HG02884 (cell line): ENCODE data around the gene CLDN1.

Source experiments
- ATAC-seq: cut with Tn5 transposase; IDR thresholded peaks from one replicate; pipeline ENCODE4 v1.9.1; 2021; ENCODE audit warnings: mild to moderate bottlenecking, moderate library complexity; ENCODE audit not compliant: unreplicated experiment

Gene CLDN1

DNA sequence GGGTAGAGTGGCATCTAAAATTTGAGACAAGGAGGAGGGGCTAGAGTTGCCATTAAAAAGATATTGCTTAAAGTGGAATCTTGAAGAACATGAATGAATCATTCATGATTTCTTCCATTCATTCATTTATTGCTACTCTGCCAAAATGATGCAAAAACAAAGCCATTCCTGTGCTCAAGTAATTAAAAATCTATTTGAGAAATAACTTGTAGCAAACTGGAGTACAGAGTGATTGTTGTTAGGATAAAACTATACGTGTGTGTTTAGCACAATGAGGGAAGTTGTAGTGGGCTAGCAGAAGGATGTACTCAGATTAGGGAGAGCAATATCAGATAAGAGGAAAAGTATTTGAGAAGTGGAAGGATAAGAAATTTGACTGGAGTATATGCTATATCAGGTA, 11.7 kb upstream of the CLDN1 start:
- ATAC-seq, result no peak

DNA sequence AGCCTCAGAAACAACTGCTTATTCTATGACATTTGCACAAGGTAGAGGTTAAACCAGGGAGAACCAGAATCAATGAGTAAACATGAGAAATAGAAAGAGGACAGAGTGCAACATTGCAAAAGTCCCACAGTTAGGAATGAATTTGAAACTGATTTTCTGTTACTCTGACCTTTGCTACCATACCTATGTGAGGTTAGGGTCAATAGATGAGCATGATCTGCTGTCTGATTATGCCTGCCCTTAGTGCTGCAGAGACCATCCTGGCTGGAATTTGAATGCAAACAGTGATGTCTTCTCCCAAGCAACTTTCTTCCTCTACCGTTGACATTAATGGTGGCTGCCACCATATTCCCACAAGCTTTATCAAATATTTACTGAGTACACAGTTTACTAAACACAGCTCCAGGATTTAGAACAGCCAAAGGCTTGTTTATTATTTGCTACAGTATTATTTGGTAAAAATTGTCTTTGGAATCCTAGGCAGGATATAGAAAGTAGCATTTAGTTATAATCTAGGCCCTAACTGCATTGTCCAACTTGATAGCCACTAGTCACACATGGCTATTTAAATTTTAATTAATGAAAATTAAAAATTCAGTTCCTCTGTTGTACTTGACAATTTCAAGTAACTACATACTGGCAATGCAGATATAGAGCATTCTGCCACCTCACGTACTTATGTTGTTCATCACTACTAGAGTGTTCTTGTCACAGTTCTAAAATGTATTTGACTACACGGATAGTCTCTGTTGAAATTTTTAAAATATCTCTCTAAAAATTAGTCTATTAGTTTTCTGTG, 8.9 kb upstream of the CLDN1 start:
- ATAC-seq, result no peak

DNA sequence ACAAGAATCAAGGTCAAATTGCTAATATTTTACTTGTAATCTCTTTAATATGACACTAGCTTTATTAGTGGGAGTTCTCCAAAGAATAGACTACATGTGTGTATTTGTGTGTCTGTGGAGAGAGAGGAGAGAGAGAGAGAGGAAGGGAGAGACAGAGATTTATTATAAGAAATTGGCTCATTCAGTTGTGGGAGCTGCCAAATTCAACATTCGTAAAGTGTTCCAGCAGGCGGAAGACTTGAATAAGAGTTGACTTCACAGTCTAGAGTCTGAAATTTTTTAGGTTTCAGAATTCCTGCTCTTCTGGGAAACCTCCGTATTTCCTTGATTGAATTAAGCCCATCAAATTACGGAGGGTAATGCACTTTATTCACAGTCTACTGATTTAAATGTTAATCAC, 4.7 kb upstream of the CLDN1 start:
- no peak for ATAC-seq

DNA sequence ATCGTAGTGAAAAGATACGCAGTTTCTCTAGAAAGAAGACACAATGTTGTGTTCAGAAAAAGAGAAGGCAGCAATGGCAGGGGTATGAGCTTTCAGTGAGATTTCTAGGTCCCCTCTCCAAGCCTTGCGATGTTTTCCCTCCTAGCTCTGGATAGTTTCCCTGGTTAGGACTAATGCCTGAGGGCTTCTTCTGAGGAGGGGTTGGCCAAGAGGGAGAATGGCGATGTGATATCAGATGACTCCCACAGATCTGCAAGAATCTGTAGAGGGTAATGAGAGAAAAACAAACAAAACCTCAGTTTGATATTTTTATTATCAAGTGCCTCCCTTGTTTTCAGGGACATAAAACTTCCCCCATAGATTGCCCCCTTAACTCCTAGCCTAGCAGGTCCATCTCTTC, 4.1 kb upstream of the CLDN1 start:
- no peak for ATAC-seq

DNA sequence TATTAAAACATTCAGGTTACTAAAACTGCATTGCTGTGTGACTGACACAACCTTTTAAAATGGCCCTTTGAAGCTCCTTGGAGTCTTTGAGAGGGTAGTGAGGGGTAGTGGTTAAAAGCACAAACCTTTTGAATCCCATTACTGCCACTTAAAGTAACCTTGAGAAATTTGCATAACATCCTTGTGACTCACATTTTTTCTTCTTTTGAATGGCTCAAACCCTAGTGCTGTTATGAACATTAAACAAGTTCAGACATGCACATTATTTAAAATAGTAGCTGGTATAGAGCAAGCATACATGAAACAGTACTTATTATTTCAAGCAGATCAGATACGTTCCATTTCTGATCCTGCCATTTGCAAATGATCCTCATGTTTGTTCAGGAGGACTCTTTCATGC, 3.7 kb upstream of the CLDN1 start:
- no peak for ATAC-seq

DNA sequence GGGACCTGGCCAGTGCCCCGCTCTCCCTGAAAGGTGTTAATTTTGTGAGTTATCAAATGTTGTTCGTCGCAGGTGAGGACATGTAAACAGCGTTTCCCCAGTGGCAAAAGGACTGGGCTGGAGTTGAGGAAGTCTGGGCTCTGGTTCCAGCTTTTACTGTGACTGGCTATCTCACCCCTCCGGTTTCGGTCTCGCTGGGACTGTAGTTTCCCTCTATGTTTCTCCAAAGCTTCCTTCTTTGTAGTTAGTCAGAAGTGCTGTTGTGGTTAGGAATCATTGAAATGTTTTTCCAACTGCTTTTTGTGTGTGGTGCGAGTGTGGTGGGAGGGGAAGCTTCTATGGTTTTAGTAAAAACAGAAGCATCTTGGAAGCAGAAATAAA, 990 bp upstream of the CLDN1 start:
- ATAC-seq, result no peak

DNA sequence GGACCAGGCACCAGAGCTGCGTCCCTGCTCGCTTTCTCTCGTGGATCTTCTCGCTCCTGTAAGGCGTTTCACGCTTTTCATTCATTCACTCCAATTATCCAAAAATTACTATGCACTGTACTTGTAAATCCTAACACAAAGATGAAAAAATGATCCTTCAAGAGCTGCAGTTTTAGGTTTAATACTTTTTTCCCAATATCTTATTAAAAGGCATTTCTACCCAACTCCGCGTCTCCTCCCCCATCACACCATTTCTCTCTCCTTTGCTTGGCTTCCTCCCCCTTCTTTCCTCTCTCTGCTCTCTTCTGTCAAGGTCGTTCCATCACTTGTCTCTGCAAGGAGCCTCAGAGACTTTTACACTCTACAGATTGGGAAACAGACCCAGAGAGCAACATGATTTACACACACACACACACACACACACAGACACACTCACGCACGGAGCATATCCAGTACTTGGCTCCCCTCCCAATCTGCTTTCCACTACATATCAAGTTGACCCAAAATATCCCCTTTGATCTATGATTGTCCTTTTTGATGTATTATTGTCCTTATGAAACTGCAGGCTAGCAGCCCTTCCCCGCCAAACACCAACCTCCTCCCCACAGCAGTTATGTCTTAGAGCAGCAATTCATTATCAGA, 479 bp upstream of the CLDN1 start:
- ATAC-seq, result no peak

DNA sequence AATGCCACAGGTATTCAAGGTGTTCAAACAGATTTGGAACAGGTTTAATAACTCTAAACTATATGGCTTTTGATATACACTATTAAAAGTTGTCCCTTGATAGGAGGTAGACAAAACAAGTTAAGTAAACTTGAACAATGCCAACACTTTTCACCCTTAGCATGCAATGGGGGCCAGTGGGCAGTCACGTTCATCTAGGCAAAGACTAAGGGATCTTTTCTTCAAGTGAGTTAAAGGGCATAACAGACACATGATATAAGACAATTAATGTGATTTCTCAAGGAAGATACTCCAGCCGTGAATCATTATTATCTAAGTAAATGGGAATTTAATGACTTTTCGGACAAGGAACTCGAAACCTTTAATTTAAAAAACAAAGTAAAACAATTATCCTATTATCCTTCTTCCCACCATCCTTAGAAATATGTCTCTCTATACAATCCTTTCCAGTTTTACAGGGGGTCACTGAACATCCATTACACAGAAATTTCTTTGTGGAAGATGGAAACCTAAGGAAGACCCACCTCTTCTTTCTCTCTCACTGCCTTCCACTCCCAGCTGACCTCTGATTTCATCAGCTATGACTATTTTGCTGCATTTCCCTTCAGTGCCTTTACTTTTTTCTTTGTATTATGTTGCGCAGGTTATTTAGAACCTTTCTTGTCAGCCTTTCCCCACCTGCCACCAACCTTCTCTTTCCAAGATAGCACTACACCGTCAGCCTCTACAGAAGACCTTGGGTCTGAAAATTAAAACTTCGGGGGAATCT, 1.5 kb downstream of the CLDN1 start:
- no peak for ATAC-seq

DNA sequence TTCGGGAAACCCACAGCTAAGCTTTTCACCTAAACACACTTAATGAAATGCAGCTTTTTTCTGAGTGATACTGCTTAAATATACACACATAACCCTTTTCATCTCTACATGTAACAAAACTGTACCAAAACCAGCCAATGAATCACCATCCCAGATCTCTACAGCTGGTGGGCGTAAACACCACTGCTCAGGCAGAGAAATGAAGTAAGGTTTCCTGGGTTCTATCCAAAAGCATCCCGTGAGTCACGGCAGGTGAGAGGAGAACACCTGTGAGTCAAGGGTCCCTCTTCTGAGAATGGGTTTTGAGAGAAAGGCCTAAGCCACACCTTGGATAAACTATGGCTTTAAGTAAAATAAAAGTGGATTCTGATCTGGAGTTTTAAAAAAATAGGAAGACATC, 2.6 kb downstream of the CLDN1 start:
- ATAC-seq, result no peak

DNA sequence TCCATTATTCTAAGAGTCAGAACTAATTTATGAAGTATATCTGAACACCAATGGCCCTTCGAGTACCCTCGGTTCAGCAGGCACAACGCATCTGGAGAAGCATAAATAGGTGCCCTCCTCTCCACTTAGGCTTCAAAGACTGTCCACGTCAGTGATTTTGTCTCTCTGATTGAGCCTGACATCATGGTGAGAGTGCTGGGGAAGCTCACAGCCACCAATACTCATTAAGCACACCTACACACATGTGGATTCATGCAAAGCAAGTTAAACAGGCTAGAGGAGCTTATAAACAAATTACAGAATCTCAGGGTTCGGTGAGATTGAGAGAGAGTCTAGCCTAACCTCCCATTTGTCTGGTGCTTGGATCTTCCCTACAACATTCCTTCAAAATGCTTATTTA, 3.6 kb downstream of the CLDN1 start:
- ATAC-seq, result no peak

DNA sequence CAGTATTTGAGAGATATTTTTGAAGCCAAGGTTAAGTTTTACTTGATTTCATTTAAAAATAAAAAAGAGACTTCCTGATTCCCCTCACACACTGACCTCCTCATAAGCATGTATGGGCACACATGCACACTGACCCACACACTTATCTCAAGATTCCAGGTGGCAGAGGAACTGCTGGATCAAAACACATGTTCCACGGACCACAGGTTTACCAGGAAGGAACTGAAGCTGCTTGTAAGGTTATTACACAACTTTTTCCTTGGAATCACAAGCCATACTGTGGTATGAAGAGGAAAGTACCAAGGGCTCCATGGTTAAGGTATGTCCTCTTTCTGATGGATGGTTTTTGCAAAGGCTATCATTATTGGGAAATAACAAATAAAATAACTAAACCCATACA, 7.5 kb downstream of the CLDN1 start:
- ATAC-seq, result no peak

DNA sequence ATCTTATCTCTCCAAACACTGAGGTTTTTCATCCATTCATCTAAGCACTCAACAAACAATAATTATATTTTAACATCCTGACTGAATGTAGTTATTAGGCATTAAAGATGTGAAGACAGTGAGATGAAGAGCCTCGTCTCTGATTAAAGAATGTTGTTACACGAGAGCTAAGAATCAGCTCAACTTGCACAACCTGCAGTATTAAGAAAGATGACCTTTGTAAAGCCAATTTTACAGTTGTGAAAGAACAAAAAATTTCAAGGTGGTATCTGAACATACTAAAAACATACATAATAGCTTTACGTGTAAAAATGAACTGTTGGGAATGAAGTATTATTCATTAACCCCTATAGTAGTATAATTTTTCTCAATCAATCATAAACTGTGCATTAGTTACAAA, 12.8 kb downstream of the CLDN1 start:
- no peak for ATAC-seq

DNA sequence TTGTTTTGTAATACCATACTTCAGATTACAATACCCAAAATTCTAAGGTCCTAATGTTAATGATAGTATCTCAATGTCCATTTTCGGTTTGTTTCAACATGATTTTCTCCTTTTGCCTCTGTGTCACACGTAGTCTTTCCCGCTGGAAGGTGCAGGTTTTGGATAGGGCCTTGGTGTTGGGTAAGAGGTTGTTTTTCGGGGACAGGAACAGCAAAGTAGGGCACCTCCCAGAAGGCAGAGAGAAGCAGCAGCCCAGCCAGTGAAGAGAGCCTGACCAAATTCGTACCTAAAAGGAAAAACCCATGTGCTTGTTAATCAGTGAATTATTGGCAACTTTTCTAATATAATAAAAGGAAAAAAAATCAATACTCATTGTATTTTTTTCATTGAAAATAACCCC, 14.1 kb downstream of the CLDN1 start:
- no peak for ATAC-seq

DNA sequence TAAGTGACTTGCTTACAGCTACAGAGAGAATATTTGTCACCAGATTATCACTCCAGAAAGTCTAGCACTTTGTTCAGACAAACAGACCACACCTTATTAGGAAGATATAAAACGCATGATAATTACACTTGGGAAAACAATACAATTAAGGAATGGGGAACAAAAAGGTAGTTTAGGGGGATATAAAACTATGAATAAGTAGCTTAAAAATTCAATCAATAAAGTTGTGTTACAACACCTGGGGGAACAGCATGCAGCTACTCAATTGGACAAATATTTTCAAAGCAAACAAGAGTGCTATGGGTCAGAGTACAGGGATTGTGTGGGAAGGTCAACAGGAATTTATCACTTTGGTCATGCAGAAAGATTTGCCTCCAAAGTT, 15.1 kb downstream of the CLDN1 start:
- no peak for ATAC-seq

DNA sequence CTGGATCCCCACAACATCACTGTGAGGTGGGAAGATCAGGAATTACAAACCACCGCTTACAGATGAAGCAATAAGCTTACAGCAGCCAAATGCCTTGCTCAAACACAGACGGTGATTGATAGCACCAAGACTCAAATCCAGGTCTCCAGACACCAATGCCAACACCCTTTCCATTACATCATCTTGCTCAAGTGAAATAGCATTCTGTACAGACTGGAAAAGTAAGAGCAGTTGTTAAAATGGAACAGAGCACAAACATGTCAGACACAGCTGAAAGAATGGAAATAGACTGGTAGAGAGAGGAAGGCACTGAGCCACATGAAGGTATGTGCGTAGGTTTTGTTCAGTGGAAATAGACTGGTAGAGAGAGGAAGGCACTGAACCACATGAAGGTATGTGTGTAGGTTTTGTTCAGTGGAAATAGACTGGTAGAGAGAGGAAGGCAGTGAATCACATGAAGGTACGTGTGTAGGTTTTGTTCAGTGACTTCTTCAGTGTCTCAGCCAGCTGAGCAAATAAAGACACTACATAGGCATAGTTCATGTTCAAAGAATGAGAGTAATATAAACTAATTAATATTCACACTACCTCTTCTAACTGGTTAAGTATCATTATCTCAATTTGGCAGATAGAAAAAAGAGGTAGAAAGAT, 15.6 kb downstream of the CLDN1 start:
- ATAC-seq, result no peak

DNA sequence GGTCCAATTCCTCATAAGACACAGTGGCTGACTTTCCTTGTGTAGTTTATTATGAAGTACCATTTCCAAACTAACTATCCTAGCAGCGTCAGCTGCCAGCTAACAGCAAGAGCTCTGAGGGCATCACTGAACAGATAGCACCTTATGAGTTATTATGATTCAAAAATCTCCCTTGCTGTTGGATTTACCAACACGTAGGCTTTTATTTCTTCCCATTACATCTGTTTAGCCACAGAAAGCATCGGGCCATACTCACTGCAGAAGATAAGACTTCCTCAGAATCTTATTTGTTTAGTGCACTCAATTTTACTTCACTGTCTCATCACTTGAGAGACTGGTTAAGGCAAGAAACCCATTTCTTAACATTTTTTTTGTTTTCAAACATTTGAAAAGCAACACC, 16.2 kb downstream of the CLDN1 start:
- ATAC-seq, result no peak

DNA sequence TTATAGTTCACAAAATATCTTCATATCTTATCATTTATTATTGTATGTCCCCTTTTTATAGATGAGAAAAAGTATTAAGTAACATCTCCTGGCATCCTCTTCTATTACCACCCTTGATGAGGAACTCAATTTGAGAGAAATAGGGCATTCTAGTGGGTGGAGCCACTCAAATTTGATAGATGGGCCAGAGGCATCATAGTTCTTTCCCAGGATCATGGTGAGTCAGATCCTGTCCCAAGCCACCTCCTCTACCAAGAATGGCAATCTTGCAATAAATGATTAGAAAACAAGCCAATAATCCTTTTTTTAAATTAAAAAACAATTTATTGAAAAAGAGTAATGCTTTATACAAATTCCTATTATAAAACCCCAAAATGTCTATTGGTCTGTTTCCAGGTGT, 16.8 kb downstream of the CLDN1 start:
- no peak for ATAC-seq

DNA sequence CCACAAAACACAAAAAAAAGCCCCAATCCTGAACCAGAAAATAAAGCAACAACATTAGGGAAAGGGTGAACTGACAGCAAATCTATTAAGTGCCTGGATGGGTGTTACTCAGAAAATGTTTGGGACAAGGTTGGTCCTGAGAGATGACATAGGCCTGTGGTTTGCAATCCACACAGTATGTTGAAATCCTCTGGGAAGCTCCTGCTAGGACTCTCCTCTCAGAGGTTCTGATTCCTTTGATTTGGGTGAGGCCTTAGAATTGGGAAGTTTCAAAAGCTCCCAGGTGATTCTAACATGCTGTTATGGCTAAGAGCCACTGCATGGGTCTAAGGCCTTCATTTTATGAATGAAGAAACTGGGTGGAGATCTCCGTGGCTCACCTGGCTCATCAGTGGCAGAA, 18.4 kb downstream of the CLDN1 start:
- ATAC-seq, result no peak

DNA sequence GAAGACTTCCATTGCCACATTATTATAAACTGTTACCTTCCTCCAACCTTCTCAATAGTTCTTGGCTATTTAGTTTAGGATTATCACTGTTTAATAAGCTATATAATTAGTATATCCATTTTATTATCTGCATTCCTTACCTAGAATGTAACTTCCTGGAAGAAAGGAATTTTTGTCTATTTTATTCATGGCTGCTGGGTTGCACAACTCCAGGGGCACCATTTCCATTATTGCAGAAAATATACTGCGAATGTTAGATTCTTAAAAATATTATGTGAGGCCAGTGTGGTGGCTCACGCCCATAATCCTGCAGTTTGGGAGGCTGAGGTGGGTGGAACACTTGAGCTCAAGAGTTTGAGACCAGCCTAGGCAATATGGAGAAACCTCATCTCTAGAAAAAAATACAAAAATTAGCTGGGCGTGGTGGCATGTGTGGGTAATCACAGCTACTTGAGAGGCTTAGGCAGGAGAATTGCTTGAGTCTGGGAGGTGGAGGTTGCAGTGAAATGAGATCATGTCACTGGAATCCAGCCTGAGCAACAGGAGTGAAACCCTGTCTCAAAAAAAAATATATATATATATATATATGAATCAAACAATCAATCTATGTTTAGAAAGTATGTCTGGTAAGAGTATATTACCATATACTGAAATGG, 19.9 kb downstream of the CLDN1 start:
- ATAC-seq, result no peak

DNA sequence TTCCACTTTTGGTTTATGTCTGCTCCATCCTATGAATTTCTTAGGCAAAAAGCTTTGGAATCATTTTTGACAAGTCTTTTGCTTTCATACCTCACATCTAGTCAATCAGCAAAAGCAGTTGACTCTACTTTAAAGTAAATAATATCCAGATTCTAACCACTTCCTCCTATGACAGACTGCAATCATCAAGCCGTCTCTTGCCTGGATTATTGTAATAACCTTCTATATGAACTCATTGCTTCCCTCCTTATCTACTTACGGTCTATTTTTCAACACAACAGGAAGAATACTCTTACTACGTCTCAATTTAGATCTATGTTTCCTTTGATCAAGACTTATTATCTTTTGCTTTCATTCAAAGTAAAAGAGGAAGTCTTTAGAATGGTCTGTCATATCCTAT, 20.7 kb downstream of the CLDN1 start:
- ATAC-seq, result no peak

DNA sequence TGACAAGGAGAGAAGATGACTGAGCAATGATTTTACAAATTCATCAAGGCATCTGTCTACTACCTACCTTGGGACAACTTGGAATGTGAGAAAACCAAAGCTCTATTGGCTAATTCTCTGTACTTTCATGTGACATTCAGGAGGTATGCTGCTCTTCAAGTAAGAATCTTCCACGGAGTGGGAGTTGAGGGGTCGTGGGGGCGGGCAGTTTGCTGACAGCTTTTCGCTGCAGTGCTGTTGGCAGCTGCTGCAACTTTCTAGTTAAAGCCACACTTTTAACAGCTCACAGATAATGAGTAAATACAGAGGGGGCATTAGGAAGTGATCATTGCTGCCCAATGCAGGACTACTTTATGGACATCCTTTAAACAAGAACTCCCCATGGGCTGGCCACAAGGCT, 22.3 kb downstream of the CLDN1 start:
- no peak for ATAC-seq
